ENCODE data around the gene URB2. TPM values are rescaled to one million over a fixed set of nuclear protein-coding genes. Genes with fewer than 3 reads are reported as not detected.

The URB2 gene
- total and polyA plus RNA-seq, 2 of the 13 experiments (the other 11 are each of a cell fraction or from before 2014, with no cell fraction given), result 4.0 to 17.6 TPM

- TF ChIP-seq HNRNPLL (IDR thresholded peaks at IDR 0.05; ENCODE audit: low read depth, low read length, poor library complexity, severe bottlenecking), result no peak
Measured at GRCh38 chr1:229689904-229690303, 63.9 kb downstream of the URB2 start (continued).

- Histone ChIP-seq H3K27ac (ENCODE audit: extremely low read length, insufficient read depth, low read length) (no peak overlapping the region), H3K27me3 (ENCODE audit: control insufficient read depth in 1 of 2, insufficient read depth in 2 of 2, low read length in 2 of 2) (peaks cover 0 to 6% of the 10 kb centered on the region in 2 experiments; a peak in 1 of 5 replicates), H3K4me3 (replicated peaks in 1 of 3; ENCODE audit: insufficient read depth in 1 of 3, low read depth in 2 of 3, low read length in 3 of 3) (no peak overlapping the region), H3K79me2 (ENCODE audit: insufficient read depth, low read length) (no peaks in the 10 kb centered on the region), H3K4me2 (ENCODE audit: low read depth, low read length) (no peak overlapping the region), H3K9ac (ENCODE audit: insufficient read depth, low read depth, low read length) (no peak overlapping the region), H3K4me1 (ENCODE audit: insufficient read depth, low read length) (no peaks in the 10 kb centered on the region), H2AFZ (ENCODE audit: low read length) (no peak overlapping the region), H3K36me3 (replicated peaks in 1 of 2; ENCODE audit: control insufficient read depth in 1 of 2, insufficient read depth in 2 of 2, low read length in 2 of 2) (no peaks in the 10 kb centered on the region), H3K9me3 (ENCODE audit: low read length) (no peaks in the 10 kb centered on the region), H4K20me1 (ENCODE audit: insufficient read depth, low read length) (no peaks in the 10 kb centered on the region)
- BruUV-seq (replicated peaks), result no TSS peak
- intact Hi-C loops (cut with micrococcal nuclease; ENCODE audit: unreplicated experiment) (no loop called here), in situ Hi-C loops (cut with HindIII; ENCODE audit: extremely low pct_ligation_motif_present, low pct_unique_long_range_greater_than_20kb) (no loop called here)
- ChIA-PET CTCF (ENCODE audit: low intra/inter-chr PET ratio, low total read pairs) (no interaction called here), POLR2A (no interaction called here)
- DNase-seq (ENCODE audit: low spot score) (no peak), ATAC-seq (no peak), FAIRE-seq (no peak)
- TF ChIP-seq KDM2A (CRISPR knock-in tag; IDR thresholded peaks at IDR 0.05; ENCODE audit: borderline replicate concordance, low read depth) (no peak), SIN3B (IDR thresholded peaks at IDR 0.05; ENCODE audit: low read length) (no peak), SSRP1 (CRISPR knock-in tag; IDR thresholded peaks at IDR 0.05) (no peak), TP53 (CRISPR knock-in tag; conservative IDR thresholded peaks at IDR 0.05) (no peak), STAG1 (CRISPR knock-in tag; IDR thresholded peaks at IDR 0.05) (no peak), CENPT (CRISPR knock-in tag; IDR thresholded peaks at IDR 0.05; ENCODE audit: low read depth) (no peak), ZNF879 (CRISPR knock-in tag; IDR thresholded peaks at IDR 0.05) (no peak), ZNF704 (CRISPR knock-in tag; IDR thresholded peaks at IDR 0.05; ENCODE audit: borderline replicate concordance) (no peak), MAFK (conservative IDR thresholded peaks at IDR 0.05 in 1 of 2, IDR thresholded peaks at IDR 0.05 in 1 of 2; ENCODE audit: low read length in 2 of 2) (peak; percentile 76 to 95), RBM39 (IDR thresholded peaks at IDR 0.05; ENCODE audit: low read depth, low read length, poor library complexity, severe bottlenecking) (no peak), MAFF (IDR thresholded peaks at IDR 0.05; ENCODE audit: low read depth, low read length) (peak; percentile 89), ZSCAN29 (CRISPR knock-in tag; conservative IDR thresholded peaks at IDR 0.05) (no peak)
- TF ChIP-seq, protein P1, sequence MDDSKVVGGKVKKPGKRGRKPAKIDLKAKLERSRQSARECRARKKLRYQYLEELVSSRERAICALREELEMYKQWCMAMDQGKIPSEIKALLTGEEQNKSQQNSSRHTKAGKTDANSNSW (CRISPR knock-in tag; IDR thresholded peaks at IDR 0.05; ENCODE audit: borderline replicate concordance), result no peak
- TF ChIP-seq, protein P2, sequence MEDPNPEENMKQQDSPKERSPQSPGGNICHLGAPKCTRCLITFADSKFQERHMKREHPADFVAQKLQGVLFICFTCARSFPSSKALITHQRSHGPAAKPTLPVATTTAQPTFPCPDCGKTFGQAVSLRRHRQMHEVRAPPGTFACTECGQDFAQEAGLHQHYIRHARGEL (CRISPR knock-in tag; IDR thresholded peaks at IDR 0.05), result no peak
- TF ChIP-seq, protein P3, sequence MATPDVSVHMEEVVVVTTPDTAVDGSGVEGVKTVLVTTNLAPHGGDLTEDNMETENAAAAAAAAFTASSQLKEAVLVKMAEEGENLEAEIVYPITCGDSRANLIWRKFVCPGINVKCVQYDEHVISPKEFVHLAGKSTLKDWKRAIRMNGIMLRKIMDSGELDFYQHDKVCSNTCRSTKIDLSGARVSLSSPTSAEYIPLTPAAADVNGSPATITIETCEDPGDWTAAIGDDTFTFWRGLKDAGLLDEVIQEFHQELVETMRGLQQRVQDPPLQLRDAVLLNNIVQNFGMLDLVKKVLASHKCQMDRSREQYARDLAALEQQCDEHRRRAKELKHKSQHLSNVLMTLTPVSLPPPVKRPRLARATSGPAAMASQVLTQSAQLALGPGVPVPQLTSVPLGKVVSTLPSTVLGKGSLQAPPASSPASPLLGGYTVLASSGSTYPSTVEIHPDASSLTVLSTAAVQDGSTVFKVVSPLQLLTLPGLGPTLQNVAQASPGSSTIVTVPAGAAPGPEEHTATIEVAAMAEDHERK (CRISPR knock-in tag; IDR thresholded peaks at IDR 0.05; ENCODE audit: low read depth), result no peak
- TF ChIP-seq, protein P4, sequence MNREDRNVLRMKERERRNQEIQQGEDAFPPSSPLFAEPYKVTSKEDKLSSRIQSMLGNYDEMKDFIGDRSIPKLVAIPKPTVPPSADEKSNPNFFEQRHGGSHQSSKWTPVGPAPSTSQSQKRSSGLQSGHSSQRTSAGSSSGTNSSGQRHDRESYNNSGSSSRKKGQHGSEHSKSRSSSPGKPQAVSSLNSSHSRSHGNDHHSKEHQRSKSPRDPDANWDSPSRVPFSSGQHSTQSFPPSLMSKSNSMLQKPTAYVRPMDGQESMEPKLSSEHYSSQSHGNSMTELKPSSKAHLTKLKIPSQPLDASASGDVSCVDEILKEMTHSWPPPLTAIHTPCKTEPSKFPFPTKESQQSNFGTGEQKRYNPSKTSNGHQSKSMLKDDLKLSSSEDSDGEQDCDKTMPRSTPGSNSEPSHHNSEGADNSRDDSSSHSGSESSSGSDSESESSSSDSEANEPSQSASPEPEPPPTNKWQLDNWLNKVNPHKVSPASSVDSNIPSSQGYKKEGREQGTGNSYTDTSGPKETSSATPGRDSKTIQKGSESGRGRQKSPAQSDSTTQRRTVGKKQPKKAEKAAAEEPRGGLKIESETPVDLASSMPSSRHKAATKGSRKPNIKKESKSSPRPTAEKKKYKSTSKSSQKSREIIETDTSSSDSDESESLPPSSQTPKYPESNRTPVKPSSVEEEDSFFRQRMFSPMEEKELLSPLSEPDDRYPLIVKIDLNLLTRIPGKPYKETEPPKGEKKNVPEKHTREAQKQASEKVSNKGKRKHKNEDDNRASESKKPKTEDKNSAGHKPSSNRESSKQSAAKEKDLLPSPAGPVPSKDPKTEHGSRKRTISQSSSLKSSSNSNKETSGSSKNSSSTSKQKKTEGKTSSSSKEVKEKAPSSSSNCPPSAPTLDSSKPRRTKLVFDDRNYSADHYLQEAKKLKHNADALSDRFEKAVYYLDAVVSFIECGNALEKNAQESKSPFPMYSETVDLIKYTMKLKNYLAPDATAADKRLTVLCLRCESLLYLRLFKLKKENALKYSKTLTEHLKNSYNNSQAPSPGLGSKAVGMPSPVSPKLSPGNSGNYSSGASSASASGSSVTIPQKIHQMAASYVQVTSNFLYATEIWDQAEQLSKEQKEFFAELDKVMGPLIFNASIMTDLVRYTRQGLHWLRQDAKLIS (CRISPR knock-in tag; IDR thresholded peaks at IDR 0.05), result no peak
- WGBS (ENCODE audit: low lambda C conversion rate), result 4% methylated on average over 1 of the region's 1 CpG
Measured at GRCh38 chr1:229690662-229691061, 64.6 kb downstream of the URB2 start.
